Glutamatergic neuron (in vitro differentiated cells): ENCODE measurements around the gene TMUB2. TPM values are rescaled to one million over a fixed set of nuclear protein-coding genes. Genes with fewer than 3 reads are reported as not detected.

ENCODE experiments used
- DNase-seq: peaks from one replicate; pipeline ENCODE4 v3.0.0; 2022
- H3K27ac Mint-ChIP-seq: one replicate; pipeline ENCODE4 v1.8.0; 2020; ENCODE audit warnings: mild to moderate bottlenecking, mixed read lengths, inconsistent platforms; ENCODE audit not compliant: unreplicated experiment
- H3K27me3 Mint-ChIP-seq: one replicate; pipeline ENCODE4 v1.8.0; 2020; ENCODE audit warnings: mild to moderate bottlenecking, moderate library complexity, mixed read lengths, inconsistent platforms; ENCODE audit not compliant: unreplicated experiment
- H3K36me3 Mint-ChIP-seq: one replicate; pipeline ENCODE4 v1.8.0; 2020; ENCODE audit warnings: mild to moderate bottlenecking, mixed read lengths, inconsistent platforms; ENCODE audit not compliant: unreplicated experiment
- H3K4me1 Mint-ChIP-seq: one replicate; pipeline ENCODE4 v1.8.0; 2020; ENCODE audit warnings: mild to moderate bottlenecking, low read depth, mixed read lengths, inconsistent platforms; ENCODE audit not compliant: unreplicated experiment
- H3K4me3 Mint-ChIP-seq: one replicate; pipeline ENCODE4 v1.8.0; 2020; ENCODE audit warnings: mild to moderate bottlenecking, mixed read lengths, inconsistent platforms; ENCODE audit not compliant: unreplicated experiment
- H3K9me3 Mint-ChIP-seq: one replicate; pipeline ENCODE4 v1.8.0; 2020; ENCODE audit warnings: mild to moderate bottlenecking, moderate library complexity, mixed read lengths, inconsistent platforms; ENCODE audit not compliant: unreplicated experiment
- total RNA-seq: library from RNA; stranded (reverse); fragmentation: NEBNext Ultra II Directional; extraction: Animal tissue kit (Norgen Biotek cat#: 25700); gene quantifications from one replicate; pipeline ENCODE4 v1.2.1, GENCODE V29; 2021; ENCODE audit not compliant: unreplicated experiment
- TF ChIP-seq, protein P1 (sequence below): fragments of 200-600 bp; sonication (generic); IDR thresholded peaks from one replicate; pipeline ENCODE4 v1.5.0; 2021; ENCODE audit not compliant: partially characterized antibody, unreplicated experiment

Gene TMUB2
- total RNA-seq, 1 donor from 2014 or later = 52.1 TPM

DNA sequence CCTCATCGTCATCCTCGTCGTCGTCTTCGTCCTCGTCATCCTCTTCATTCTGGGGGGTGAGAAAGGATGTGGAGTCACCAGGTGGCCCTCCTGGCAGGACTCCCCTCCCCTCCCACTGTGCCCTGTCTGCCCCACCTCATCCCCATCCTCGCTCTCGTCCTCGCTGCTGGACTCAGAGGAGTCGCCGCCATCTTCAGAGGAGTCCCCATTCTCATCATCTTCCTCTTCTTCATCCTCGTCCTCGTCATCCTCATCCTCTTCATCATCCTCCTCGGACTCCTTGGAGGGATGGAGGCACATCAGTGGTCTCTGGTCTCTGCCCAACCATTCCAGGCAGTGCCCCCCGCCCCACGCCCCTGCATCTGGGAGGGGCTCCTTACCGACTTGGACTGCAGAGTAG lies 20.5 kb downstream of the TMUB2 start:
- Mint-ChIP-seq H3K4me3 (no peak overlapping the region), H3K27ac (no peak overlapping the region), H3K27me3 (peaks cover 13% of the 10 kb centered on the region), H3K4me1 (peaks cover 18% of the 10 kb centered on the region), H3K9me3 (peaks cover 7% of the 10 kb centered on the region), H3K36me3 (no peaks in the 10 kb centered on the region)
- TF ChIP-seq, protein P1, sequence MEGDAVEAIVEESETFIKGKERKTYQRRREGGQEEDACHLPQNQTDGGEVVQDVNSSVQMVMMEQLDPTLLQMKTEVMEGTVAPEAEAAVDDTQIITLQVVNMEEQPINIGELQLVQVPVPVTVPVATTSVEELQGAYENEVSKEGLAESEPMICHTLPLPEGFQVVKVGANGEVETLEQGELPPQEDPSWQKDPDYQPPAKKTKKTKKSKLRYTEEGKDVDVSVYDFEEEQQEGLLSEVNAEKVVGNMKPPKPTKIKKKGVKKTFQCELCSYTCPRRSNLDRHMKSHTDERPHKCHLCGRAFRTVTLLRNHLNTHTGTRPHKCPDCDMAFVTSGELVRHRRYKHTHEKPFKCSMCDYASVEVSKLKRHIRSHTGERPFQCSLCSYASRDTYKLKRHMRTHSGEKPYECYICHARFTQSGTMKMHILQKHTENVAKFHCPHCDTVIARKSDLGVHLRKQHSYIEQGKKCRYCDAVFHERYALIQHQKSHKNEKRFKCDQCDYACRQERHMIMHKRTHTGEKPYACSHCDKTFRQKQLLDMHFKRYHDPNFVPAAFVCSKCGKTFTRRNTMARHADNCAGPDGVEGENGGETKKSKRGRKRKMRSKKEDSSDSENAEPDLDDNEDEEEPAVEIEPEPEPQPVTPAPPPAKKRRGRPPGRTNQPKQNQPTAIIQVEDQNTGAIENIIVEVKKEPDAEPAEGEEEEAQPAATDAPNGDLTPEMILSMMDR = no peak
- DNase-seq = no peak

DNA sequence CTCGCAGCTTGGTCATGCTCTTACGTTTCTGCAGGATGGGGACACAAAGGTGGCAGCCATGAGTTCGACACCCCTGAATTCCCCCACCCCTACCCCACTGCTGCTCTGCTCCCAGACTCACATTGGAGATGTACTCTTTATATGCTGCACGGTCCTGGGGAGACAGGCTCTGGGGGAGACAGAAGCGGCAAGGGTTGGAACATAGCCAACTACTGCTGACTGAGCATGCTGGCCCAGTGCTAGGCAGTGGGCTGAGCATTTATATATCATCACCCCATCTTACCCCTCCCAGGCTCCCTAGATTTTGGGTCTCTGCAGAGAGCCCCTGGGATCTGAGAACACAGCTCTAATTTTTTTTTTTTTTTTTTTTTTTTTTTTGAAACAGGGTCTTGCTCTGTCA lies 21.0 kb downstream of the TMUB2 start:
- TF ChIP-seq, protein P1 = no peak
- Mint-ChIP-seq H3K4me3 (no peak overlapping the region), H3K36me3 (no peaks in the 10 kb centered on the region), H3K4me1 (peaks cover 19% of the 10 kb centered on the region), H3K9me3 (peaks cover 9% of the 10 kb centered on the region), H3K27ac (no peak overlapping the region), H3K27me3 (peaks cover 13% of the 10 kb centered on the region)
- no peak for DNase-seq

DNA sequence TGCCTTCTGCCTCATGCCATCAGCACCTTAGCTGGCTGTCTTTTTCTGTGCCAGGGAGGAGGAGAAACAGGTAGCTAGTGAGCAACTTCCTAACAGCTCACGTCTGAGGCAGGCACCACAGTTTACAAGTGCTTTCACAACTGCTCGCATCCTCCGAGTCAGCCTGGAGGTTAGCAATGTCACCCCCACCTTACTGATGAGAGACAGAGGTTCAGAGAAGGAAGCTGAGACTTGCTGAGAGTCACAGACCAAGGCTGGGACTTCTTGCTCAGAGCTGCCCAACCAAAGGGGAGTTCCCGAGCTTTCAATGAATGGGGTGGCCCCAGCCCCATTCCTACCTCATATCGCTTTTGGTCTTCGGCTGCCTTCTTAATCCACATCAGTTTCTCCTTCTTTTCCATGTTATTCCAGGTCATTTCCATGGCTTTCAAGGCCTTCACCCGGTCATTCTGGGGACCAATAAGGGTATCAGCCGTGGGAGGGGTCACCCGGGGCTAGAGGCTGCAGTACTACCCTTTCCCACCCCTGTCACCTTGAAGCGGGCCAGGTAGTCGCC lies 23.1 kb downstream of the TMUB2 start:
- H3K4me3 Mint-ChIP-seq = no peak overlapping the region
- peaks cover 18% of the 10 kb centered on the region for H3K27me3 Mint-ChIP-seq
- H3K9me3 Mint-ChIP-seq = peaks cover 8% of the 10 kb centered on the region
- TF ChIP-seq, protein P1 = no peak
- peak overlapping the region; percentile 28 for H3K27ac Mint-ChIP-seq
- H3K36me3 Mint-ChIP-seq = no peaks in the 10 kb centered on the region
- peaks cover 14% of the 10 kb centered on the region for H3K4me1 Mint-ChIP-seq
- no peak for DNase-seq

DNA sequence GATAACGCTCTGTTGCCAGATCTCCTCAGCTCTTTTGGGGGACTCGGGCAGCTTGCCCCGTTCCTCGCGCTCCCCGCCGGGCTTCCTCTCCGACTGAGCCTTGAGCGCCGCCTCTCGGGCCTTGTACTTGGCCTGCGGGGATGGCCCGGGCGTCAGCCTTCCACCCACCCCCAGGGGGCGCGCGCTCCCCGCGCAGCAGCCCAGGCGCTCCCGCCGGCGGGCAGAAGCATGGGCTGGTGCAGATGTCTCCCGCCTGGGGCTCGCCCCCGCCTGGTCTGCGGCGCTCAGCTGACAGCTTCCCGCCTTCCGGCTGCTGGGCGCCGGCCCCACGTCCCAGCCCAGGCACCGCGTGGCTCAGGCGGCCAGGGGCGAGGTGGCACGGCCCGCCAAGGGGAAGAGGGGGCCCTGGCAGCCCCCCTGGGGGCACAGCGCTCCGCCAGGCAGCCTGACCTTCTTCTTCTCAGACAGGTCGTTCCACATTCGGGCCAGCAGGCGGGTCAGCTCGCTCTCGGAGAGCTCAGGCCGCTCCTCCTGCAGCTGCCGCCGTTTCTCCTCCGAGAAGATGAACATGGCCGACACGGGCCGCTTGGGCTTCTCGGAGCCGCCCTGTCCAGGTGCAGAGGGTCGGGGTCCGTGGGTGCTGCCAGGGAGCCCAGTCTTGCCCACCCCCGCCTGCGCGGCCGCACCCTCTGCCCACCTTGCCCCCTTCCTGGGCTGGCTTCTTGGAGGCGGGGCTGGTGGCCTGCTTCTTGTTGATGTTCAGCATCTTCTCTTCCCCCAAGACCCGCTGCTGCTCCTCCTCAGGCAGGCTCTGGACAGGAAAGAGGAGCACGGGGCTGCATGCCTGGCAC lies 23.8 kb downstream of the TMUB2 start:
- Mint-ChIP-seq H3K9me3 (peaks cover 8% of the 10 kb centered on the region), H3K27ac (peak overlapping the region; percentile 28), H3K27me3 (peaks cover 16% of the 10 kb centered on the region), H3K36me3 (no peaks in the 10 kb centered on the region), H3K4me3 (no peak overlapping the region), H3K4me1 (peaks cover 14% of the 10 kb centered on the region)
- DNase-seq = peak; percentile 93
- TF ChIP-seq, protein P1 = peak; percentile 99
